Astrocyte of the cerebellum (primary cell): ENCODE measurements around the gene TSPAN3.

Experiments
- DNase-seq: peaks from one replicate; pipeline ENCODE4 v3.0.0-alpha.2; 2011; ENCODE audit warnings: low read depth
- H3K4me3 ChIP-seq: 2 replicates; pipeline ENCODE4 v1.5.1; 2011; ENCODE audit warnings: mild to moderate bottlenecking, low read depth, low read length, moderate library complexity
- in situ Hi-C: cut with HindIII; loops from 2 replicates; pipeline ENCODE4 v1.10.0; 2017; ENCODE audit warnings: low sequenced_read_pairs
- TF ChIP-seq, protein P1 (sequence below): IDR thresholded peaks from 2 replicates; pipeline ENCODE4 v1.5.1; 2012; ENCODE audit warnings: low read length, low read depth, moderate library complexity, mild to moderate bottlenecking; ENCODE audit errors: missing control alignments

TSPAN3 gene

GRCh38 chr15:77067691-77068367 is 3.1 kb downstream of the TSPAN3 start:
- no peak overlapping the region for H3K4me3 ChIP-seq
- in situ Hi-C loops = no loop called here
- no peak for DNase-seq
- TF ChIP-seq, protein P1, sequence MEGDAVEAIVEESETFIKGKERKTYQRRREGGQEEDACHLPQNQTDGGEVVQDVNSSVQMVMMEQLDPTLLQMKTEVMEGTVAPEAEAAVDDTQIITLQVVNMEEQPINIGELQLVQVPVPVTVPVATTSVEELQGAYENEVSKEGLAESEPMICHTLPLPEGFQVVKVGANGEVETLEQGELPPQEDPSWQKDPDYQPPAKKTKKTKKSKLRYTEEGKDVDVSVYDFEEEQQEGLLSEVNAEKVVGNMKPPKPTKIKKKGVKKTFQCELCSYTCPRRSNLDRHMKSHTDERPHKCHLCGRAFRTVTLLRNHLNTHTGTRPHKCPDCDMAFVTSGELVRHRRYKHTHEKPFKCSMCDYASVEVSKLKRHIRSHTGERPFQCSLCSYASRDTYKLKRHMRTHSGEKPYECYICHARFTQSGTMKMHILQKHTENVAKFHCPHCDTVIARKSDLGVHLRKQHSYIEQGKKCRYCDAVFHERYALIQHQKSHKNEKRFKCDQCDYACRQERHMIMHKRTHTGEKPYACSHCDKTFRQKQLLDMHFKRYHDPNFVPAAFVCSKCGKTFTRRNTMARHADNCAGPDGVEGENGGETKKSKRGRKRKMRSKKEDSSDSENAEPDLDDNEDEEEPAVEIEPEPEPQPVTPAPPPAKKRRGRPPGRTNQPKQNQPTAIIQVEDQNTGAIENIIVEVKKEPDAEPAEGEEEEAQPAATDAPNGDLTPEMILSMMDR = no peak

- no peak overlapping the region for H3K4me3 ChIP-seq
- TF ChIP-seq, protein P1 = no peak
- no peak for DNase-seq
- in situ Hi-C loops = no loop called here
Measured at GRCh38 chr15:77066971-77067690, 3.8 kb downstream of the TSPAN3 start.

- TF ChIP-seq, protein P1 = no peak
- no peak overlapping the region for H3K4me3 ChIP-seq
- no peak for DNase-seq
- in situ Hi-C loops = no loop called here
Measured at GRCh38 chr15:77064539-77065308, 6.2 kb downstream of the TSPAN3 start.

GRCh38 chr15:77064063-77064462 is 6.8 kb downstream of the TSPAN3 start:
- TF ChIP-seq, protein P1 = no peak
- H3K4me3 ChIP-seq = no peak overlapping the region
- in situ Hi-C loops = no loop called here
- DNase-seq = no peak

DNA sequence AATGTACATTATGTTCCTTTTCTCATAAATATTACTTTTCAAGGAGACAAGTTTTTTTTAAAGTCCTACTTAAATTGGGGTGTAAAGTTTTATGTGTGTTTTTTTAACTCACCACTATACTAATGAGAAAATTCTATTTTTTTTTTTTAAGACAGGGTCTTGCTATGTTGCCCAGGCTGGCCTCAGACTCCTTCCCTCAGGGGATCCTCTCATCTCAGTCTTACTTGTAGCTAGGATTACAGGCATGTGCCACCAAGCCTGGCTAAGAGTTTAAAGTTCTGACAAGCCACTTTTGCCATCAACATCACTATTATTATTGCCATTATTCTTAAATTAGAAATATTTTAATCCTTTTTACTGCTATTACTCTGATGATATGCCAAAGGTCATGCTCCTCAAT is 7.7 kb downstream of the TSPAN3 start:
- no peak overlapping the region for H3K4me3 ChIP-seq
- TF ChIP-seq, protein P1 = no peak
- DNase-seq = no peak
- in situ Hi-C loops = no loop called here

DNA sequence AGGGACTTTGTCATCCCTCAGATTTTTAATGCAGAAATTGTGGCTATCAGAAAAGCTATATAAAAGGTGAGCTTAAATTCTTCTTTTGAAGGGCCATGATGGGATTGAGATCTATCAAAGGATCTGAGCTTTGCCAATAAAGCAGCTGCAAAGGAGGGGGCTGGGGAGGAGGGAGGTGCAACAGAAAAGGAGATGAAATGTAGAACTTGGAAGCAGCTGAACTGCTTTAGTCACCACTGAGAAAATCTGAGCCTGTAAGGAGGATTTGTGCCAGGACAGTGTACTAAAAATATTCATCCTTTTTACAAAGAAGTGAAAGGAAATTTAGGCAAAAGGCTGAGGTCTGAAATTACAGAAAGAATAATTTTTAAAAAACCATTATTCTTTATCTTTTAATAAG is 10.4 kb downstream of the TSPAN3 start:
- TF ChIP-seq, protein P1 = no peak
- no peak overlapping the region for H3K4me3 ChIP-seq
- no peak for DNase-seq
- in situ Hi-C loops = no loop called here
